Panc1 (cell line): ENCODE results near the gene CSK. TPM values are rescaled to one million over a fixed set of nuclear protein-coding genes. Genes with fewer than 3 reads are reported as not detected.

Source experiments
- ATAC-seq: fragments of 200-7000 bp; cut with Tn5 transposase; 2 replicates; pipeline ENCODE4 v1.9.1; 2020; ENCODE audit warnings: mild to moderate bottlenecking, moderate library complexity
- BruUV-seq: library from RNA; stranded (reverse); fragments of 400-500 nt; replicated peaks from 2 replicates; lab custom pipeline; 2021; lab: Mats Ljungman, UMichigan
- CTCF ChIA-PET: fragments of 300-600 bp; sonication (Branson Sonifier 250); formaldehyde crosslinking; loops from one replicate; lab custom pipeline; 2022; ENCODE audit warnings: antibody characterized with exemption; lab: Charles Lee
- POLR2A ChIA-PET: fragments of 300-600 bp; sonication (Branson Sonifier 250); formaldehyde crosslinking; loops from one replicate; lab custom pipeline; 2022; ENCODE audit warnings: antibody characterized with exemption; lab: Charles Lee
- DNase-seq: peaks from one replicate; pipeline ENCODE4 v3.0.0-alpha.2; 2010; ENCODE audit warnings: low read depth, low spot score
- H3K27ac ChIP-seq: 2 replicates; pipeline ENCODE4 v1.5.1; 2011; ENCODE audit warnings: mild to moderate bottlenecking, low read length, inconsistent platforms
- H3K27me3 ChIP-seq: fragments of 200-500 bp; sonication (Bioruptor generic); 2 replicates; pipeline ENCODE4 v1.6.0; 2014; ENCODE audit warnings: low read length, inconsistent platforms; ENCODE audit not compliant: control insufficient read depth, insufficient read depth
- H3K36me3 ChIP-seq: fragments of 200-500 bp; sonication (Bioruptor generic); 2 replicates; pipeline ENCODE4 v1.5.1; 2014; ENCODE audit warnings: inconsistent platforms, mild to moderate bottlenecking, low read length, moderate library complexity; ENCODE audit not compliant: control insufficient read depth, insufficient read depth
- H3K4me1 ChIP-seq: 2 replicates; pipeline ENCODE4 v1.5.1; 2011; ENCODE audit warnings: inconsistent platforms, mild to moderate bottlenecking, low read length, moderate library complexity; ENCODE audit not compliant: control insufficient read depth, insufficient read depth
- H3K4me3 ChIP-seq, 2 experiments: 2 replicates each; pipeline ENCODE4 v1.5.1; 2011 to 2012; ENCODE audit warnings: low read depth in 2 of 2, low read length in 2 of 2, mild to moderate bottlenecking in 2 of 2, inconsistent platforms in 1 of 2, moderate library complexity in 1 of 2
- H3K9me3 ChIP-seq: fragments of 200-500 bp; sonication (Bioruptor generic); 2 replicates; pipeline ENCODE4 v1.5.1; 2014; ENCODE audit warnings: low read depth, mild to moderate bottlenecking, inconsistent platforms, low read length, moderate library complexity; ENCODE audit not compliant: control insufficient read depth, insufficient read depth
- POLR2AphosphoS5 ChIP-seq: IDR thresholded peaks from 2 replicates; pipeline ENCODE4 v1.6.1; 2012; ENCODE audit warnings: mild to moderate bottlenecking, low read depth, low read length, moderate library complexity
- SIN3A ChIP-seq: IDR thresholded peaks from 2 replicates; pipeline ENCODE4 v1.6.1; 2012; ENCODE audit warnings: low read depth, mild to moderate bottlenecking, low read length, moderate library complexity, borderline replicate concordance; ENCODE audit not compliant: insufficient read depth
- TCF7L2 ChIP-seq: IDR thresholded peaks from 2 replicates; pipeline ENCODE4 v1.6.1; 2011; ENCODE audit warnings: mild to moderate bottlenecking, low read depth, low read length, inconsistent platforms
- in situ Hi-C: cut with HindIII; loops from 2 replicates; pipeline ENCODE4 v1.10.0; 2016; ENCODE audit warnings: low sequenced_read_pairs, low pct_unique_long_range_greater_than_20kb
- intact Hi-C: fragments of 100-400 bp; cut with micrococcal nuclease; formaldehyde crosslinking; loops from one replicate; pipeline ENCODE4 v1.10.0; 2022; ENCODE audit not compliant: unreplicated experiment
- total RNA-seq: library from RNA; stranded (reverse); gene quantifications from one replicate; pipeline ENCODE4 v1.2.1, GENCODE V29; 2021; ENCODE audit not compliant: unreplicated experiment
- TF ChIP-seq, protein P1 (sequence below), 2 experiments: IDR thresholded peaks; 2 replicates each; pipeline ENCODE4 v1.6.1; 2011 to 2012; ENCODE audit warnings: low read depth in 2 of 2, control low read depth in 1 of 2, low read length in 1 of 2, mild to moderate bottlenecking in 1 of 2, moderate library complexity in 1 of 2; ENCODE audit not compliant: insufficient read depth in 1 of 2
- TF ChIP-seq, protein P2 (sequence below): fragments of 450-650 bp; IDR thresholded peaks from 2 replicates; pipeline ENCODE4 v1.5.1; 2017; ENCODE audit warnings: mild to moderate bottlenecking

Gene CSK
- total RNA-seq, 1 experiment from 2014 or later, result 81.4 TPM

DNA sequence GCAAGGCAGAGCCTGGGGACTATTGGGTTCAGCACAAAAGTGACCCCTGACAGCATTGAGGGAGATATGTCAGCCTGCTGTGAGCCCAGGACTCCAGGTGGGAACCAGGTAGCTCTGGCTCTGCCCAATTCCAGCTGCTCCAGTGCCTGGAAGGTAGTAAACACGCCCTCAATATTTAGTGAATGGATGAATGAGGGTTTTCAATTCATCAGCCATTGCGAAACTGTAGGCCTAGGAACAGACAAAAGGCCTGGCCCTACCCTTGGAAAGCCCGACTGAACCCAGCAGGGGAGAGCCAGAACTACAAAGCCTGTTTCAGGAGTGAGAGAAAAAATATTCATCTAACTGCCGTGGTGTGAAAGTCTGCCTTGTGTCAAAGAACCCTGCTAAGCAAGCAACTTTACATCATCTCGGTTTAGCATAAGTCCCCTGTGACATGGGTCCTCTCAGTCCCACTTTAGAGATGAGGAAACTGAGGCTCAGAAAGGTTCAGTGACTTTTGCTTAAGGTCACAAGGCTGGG lies 8.1 kb upstream of the CSK start:
- ATAC-seq (no peak), DNase-seq (no peak)
- ChIA-PET POLR2A (interaction anchor here (0.6 kb wide), 1 partner anchor 36 kb away, joined by 3 read pairs; no protein-coding TSS in a partner anchor), CTCF (interaction anchor here (0.6 to 1.4 kb wide), 4 partner anchors 12 to 229 kb away, joined by 4 to 11 read pairs (median 6); no protein-coding TSS in a partner anchor)
- BruUV-seq, result no TSS peak
- no peak overlapping the region for H3K27ac ChIP-seq
- in situ Hi-C loops (loop anchor here (25.0 kb wide), 1 partner anchor 136 kb away; no protein-coding TSS in a partner anchor), intact Hi-C loops (loop anchor here (10.0 kb wide), 2 partner anchors 61 to 181 kb away; partner anchors contain the start of gene RPP25)
- no peaks in the 10 kb centered on the region for H3K9me3 ChIP-seq
- H3K36me3 ChIP-seq, result no peaks in the 10 kb centered on the region
- TF ChIP-seq, protein P1, sequence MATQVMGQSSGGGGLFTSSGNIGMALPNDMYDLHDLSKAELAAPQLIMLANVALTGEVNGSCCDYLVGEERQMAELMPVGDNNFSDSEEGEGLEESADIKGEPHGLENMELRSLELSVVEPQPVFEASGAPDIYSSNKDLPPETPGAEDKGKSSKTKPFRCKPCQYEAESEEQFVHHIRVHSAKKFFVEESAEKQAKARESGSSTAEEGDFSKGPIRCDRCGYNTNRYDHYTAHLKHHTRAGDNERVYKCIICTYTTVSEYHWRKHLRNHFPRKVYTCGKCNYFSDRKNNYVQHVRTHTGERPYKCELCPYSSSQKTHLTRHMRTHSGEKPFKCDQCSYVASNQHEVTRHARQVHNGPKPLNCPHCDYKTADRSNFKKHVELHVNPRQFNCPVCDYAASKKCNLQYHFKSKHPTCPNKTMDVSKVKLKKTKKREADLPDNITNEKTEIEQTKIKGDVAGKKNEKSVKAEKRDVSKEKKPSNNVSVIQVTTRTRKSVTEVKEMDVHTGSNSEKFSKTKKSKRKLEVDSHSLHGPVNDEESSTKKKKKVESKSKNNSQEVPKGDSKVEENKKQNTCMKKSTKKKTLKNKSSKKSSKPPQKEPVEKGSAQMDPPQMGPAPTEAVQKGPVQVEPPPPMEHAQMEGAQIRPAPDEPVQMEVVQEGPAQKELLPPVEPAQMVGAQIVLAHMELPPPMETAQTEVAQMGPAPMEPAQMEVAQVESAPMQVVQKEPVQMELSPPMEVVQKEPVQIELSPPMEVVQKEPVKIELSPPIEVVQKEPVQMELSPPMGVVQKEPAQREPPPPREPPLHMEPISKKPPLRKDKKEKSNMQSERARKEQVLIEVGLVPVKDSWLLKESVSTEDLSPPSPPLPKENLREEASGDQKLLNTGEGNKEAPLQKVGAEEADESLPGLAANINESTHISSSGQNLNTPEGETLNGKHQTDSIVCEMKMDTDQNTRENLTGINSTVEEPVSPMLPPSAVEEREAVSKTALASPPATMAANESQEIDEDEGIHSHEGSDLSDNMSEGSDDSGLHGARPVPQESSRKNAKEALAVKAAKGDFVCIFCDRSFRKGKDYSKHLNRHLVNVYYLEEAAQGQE (IDR thresholded peaks at IDR 0.05; ENCODE audit: insufficient read depth in 1 of 2, low read depth in 2 of 2, low read length in 1 of 2), result no peak
- no peak overlapping the region for H3K4me3 ChIP-seq
- peaks cover 9% of the 10 kb centered on the region for H3K4me1 ChIP-seq
- no peaks in the 10 kb centered on the region for H3K27me3 ChIP-seq

GRCh38 chr15:74775132-74775562 lies 6.7 kb upstream of the CSK start:
- in situ Hi-C loops (no loop called here), intact Hi-C loops (loop anchor here (10.0 kb wide), 2 partner anchors 60 to 180 kb away; partner anchors contain the start of gene RPP25)
- H3K27ac ChIP-seq, result no peak overlapping the region
- ATAC-seq (no peak), DNase-seq (no peak)
- POLR2A ChIA-PET, result no interaction called here
- no peaks in the 10 kb centered on the region for H3K9me3 ChIP-seq
- TF ChIP-seq POLR2AphosphoS5, result no peak
- TF ChIP-seq SIN3A, result no peak
- TF ChIP-seq, protein P1 (IDR thresholded peaks at IDR 0.05; ENCODE audit: insufficient read depth in 1 of 2, low read depth in 2 of 2, low read length in 1 of 2), result no peak
- TF ChIP-seq TCF7L2, result no peak
- TF ChIP-seq, protein P2, sequence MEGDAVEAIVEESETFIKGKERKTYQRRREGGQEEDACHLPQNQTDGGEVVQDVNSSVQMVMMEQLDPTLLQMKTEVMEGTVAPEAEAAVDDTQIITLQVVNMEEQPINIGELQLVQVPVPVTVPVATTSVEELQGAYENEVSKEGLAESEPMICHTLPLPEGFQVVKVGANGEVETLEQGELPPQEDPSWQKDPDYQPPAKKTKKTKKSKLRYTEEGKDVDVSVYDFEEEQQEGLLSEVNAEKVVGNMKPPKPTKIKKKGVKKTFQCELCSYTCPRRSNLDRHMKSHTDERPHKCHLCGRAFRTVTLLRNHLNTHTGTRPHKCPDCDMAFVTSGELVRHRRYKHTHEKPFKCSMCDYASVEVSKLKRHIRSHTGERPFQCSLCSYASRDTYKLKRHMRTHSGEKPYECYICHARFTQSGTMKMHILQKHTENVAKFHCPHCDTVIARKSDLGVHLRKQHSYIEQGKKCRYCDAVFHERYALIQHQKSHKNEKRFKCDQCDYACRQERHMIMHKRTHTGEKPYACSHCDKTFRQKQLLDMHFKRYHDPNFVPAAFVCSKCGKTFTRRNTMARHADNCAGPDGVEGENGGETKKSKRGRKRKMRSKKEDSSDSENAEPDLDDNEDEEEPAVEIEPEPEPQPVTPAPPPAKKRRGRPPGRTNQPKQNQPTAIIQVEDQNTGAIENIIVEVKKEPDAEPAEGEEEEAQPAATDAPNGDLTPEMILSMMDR, result no peak
- H3K27me3 ChIP-seq, result no peaks in the 10 kb centered on the region
- H3K4me1 ChIP-seq, result peaks cover 12% of the 10 kb centered on the region
- CTCF ChIA-PET, result no interaction called here
- no TSS peak for BruUV-seq
- H3K36me3 ChIP-seq, result no peaks in the 10 kb centered on the region
- H3K4me3 ChIP-seq, result no peak overlapping the region
